Myocyte (in vitro differentiated cells): ENCODE measurements around the gene IFRD1. TPM values are rescaled to one million over a fixed set of nuclear protein-coding genes. Genes with fewer than 3 reads are reported as not detected.
"Not testable (repeated sequence)": the region's sequence is repeated elsewhere in the genome, so short reads cannot be mapped to it uniquely, and the experiment has no call there.

Experiments used
- DNase-seq: peaks from one replicate; pipeline ENCODE4 v3.0.0-alpha.2; 2012; ENCODE audit warnings: low read depth
- total RNA-seq: library from RNA; depleted of rRNA; stranded (reverse); fragments of >200 nt; gene quantifications from 2 replicates; pipeline ENCODE4 v1.2.3, GENCODE V29; 2014

IFRD1 gene
- total RNA-seq, 1 donor from 2014 or later = 90.7 TPM

GRCh38 chr7:112442210-112442609, 8.1 kb upstream of the IFRD1 start:
- DNase-seq = no peak

GRCh38 chr7:112444505-112444904, 5.8 kb upstream of the IFRD1 start:
- DNase-seq = no peak

DNA sequence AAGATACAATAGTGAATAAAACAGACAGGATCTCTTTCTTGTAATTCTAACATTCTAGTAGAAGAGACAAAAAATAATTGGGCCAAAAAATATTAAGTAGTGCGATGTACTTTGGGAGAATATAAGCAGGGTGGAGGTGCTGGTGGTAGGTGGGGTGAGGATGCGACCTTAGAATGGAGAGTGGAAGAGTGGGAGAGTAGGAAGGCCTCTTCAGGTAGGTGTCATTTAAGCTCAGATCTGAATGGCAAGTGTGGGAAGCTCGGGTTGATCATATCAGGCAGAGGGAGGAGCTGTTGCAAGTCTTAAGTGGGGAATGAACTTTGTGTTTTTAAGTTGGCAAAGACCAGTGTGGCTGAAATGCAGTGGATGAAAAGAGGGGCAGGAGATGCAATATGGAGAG, 3.8 kb upstream of the IFRD1 start:
- no peak for DNase-seq

GRCh38 chr7:112447406-112447805, 2.9 kb upstream of the IFRD1 start:
- DNase-seq = no peak

- DNase-seq = no peak
Observed at GRCh38 chr7:112448381-112448780, 1.9 kb upstream of the IFRD1 start.

DNA sequence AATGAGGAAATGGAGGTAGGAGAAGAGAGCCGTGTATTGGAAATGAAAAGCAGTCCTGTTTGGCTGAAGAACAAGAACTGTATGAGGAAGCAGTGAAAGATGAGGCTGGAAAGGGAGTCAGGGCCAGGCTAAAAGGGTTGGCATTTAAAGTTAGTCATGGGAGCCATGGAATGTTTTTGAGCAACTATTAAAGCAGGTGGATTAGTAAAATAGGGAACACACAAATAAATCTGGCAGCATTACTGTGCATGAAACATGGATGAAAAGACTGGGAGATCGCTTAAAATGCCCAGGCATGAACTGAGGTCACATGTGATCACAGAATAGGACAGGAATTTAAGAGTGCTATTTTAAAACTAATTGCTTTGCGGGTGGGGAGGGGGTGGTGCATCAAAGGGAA, 1.4 kb upstream of the IFRD1 start:
- DNase-seq = peak; percentile 18

DNA sequence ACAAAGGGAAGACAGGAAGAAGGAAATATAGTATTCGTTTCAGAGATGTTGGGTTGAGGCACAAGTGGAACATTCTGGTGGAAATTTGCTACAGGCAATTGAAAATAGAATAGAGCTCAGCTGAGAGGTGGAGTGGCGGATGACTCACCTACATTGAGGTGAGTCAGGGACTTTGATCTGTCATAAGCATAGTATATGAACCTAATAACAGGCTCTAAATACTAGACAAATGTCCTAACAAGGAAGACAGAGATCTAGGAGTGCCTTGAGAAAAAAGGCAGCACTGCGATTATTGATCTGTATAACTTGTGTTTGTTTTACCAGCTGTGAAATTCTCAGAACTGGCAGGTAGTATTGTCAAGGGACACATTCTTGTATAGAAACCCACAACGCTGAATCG, 907 bp upstream of the IFRD1 start:
- peak; percentile 18 for DNase-seq

GRCh38 chr7:112450807-112451761, 824 bp downstream of the IFRD1 start:
- DNase-seq = peak; percentile 100

- peak; percentile 84 for DNase-seq
Observed at GRCh38 chr7:112452102-112452888, 2.0 kb downstream of the IFRD1 start.

- DNase-seq = peak; percentile 74
Observed at GRCh38 chr7:112453505-112454171, 3.4 kb downstream of the IFRD1 start.

GRCh38 chr7:112454191-112454590, 3.9 kb downstream of the IFRD1 start:
- not testable (repeated sequence) for DNase-seq

DNA sequence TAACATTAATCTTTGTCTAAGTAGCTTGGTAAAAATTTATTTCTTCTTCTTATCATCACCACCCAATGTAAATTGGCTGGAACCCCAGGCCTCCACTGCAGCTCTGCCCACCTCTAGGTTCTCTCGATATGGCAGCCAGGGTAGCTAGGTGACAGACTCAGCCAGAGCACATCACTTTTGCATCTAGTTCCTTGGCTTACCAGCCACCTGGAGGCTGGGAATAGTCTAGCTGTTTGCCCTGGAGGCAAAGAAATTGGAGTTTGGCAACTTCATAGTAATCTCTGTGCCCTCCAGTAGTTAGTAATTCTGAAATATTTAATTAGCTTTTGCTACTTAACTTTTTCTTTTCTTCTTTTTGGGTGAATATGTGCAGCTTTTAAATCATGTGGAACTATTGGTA, 9.4 kb downstream of the IFRD1 start:
- DNase-seq = no peak

- DNase-seq = peak; percentile 74
Observed at GRCh38 chr7:112462236-112462635, 12.0 kb downstream of the IFRD1 start.

- no peak for DNase-seq
Observed at GRCh38 chr7:112467867-112468266, 17.6 kb downstream of the IFRD1 start.

GRCh38 chr7:112470194-112470593, 19.9 kb downstream of the IFRD1 start:
- no peak for DNase-seq

DNA sequence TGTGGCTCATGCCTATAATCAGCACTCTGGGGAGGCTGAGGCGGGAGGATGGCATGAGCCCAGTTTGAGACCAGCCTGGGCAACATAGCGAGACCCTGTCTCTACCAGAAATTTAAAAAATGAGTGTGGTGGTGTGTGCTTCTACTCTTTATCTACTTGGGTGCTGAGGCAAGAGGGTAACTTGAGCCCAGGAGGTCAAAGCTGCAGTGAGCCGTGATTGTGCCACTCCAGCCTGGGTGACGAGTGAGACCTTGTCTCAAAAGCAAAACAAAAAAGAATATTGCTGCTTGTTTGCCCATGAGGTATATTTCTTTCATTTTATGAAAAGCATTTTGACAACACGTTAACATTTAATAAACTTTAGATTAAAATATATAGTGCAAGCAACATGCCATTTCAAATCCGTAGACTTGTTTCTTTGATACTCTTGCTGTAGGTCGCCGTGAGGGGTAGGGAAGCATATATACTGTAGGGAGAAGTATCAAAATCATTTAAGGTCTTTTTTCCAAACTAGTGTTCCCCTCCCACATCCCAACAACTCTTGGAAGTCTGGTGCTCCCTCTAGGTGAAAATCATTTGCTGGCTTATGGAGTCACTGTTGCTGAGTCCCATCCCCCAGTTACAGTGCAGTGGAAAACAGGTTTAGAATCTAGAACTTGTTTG, 26.3 kb downstream of the IFRD1 start:
- no peak for DNase-seq

DNA sequence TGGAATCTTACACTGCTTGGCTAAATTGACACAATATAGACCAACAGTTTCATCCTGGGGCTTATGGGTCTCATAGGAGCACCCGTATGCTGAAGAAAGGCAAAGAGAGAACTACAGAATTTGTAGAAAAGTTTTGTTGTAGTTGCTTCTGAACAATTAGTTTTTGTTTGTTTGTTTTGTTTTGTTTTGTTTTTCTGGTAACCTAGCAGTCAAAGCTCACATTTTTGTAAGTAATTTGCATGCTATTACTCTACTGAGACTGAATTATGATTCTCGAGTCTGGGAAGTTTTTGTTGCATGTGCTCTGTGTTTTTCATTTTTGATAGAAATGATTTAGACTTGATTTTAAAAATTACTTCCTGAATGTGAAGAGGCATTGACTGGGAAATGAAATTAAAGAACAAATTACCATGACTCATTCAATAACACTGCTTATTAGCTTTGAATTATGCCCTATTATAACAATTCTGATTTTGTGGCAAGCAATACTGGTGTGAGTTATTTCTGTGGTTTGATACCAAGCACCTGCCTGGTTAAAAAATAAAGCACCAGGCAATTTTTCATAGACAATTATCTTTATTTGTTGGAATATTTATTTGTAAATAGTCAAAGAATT, 31.0 kb downstream of the IFRD1 start:
- DNase-seq = peak; percentile 28

DNA sequence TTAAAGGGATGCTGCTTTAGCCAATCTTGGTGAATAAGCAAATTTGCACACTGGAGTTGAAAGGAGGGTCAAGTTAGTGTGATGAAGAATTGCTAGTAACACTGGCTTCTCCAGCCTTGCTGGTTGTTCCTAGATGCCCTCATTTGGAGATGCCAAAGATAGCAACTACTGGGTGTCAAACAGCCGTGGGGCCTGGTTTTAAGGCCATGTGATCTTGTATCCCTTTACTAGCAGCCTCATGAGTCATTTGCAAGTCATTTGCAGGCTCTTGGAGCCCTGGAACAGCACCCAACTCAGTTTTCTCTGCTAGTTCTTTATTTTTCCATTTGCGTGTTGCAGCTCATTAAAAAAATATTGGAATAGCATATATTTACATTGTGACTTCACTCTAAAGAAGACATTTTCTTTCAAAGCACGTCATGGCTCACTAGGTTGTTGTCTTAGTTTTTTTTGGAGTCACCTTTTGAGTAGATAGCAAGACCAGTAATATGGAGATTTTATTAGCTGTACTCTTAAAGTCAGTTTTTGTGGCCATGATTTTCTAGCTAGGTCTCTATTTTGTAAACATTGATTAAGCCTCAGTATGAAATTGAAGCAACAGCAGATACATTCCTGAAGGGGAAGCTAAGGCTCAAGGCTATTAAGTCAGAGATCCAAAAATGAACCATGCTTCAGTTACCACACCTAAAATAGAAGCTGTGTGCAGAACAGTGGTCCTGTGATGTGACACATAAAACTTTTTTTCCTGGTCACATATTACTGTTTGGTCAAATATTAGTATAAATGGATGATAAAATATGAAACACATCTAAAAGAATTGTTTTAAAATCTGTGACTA, 31.8 kb downstream of the IFRD1 start:
- DNase-seq = peak; percentile 97

DNA sequence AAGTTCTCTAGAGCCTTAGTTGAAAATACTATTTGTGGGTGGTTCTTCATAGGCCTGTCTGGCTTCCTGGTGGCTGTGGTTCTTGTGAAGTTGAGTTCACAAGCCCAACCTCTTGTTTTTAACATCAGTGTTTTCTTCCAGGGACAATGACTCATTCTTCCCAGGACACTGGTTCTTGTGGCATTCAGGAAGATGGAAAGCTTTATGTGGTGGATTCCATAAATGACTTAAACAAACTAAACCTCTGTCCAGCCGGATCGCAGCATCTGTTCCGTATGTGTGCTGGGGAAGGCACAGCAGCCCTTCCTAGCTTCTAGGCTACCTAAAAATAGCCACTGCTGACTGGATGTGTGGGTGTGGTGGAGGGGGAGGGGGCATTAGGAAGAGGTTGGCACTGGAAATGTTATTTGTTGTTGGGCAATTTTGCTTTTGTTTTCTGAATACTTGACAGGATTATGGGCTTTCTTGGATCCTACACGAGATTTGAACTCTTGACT, 34.5 kb downstream of the IFRD1 start:
- DNase-seq = peak; percentile 97

- no peak for DNase-seq
Observed at GRCh38 chr7:112485766-112486165, 35.5 kb downstream of the IFRD1 start.
